Stimulated activated effector memory CD8-positive, alpha-beta T cell treated with anti-CD3 and anti-CD28 coated beads, Interleukin-12 subunit alpha, Interleukin-12 subunit beta, amount 100 ng/mL, for 72 hours (primary cell): ENCODE measurements around the gene RPS8.
A peak's percentile ranks its signal among the peaks of the same experiment; 100 is the strongest.
"Not testable (repeated sequence)": the region's sequence is repeated elsewhere in the genome, so short reads cannot be mapped to it uniquely, and the experiment has no call there.

Source experiments
- ATAC-seq: fragments of 150-1000 bp; cut with Tn5 transposase; 2 replicates; pipeline ENCODE4 v1.10.0; 2021
- DNase-seq, 2 donors: peaks; one replicate each; pipeline ENCODE4 v3.0.0; 2021 to 2022; ENCODE audit warnings: low spot score in 2 of 2
- H3K27ac Mint-ChIP-seq: one replicate; pipeline ENCODE4 v1.8.0; 2022; ENCODE audit warnings: mild to moderate bottlenecking, mixed read lengths
- H3K36me3 Mint-ChIP-seq: one replicate; pipeline ENCODE4 v1.8.0; 2022; ENCODE audit warnings: mild to moderate bottlenecking, mixed read lengths
- H3K4me1 Mint-ChIP-seq: one replicate; pipeline ENCODE4 v1.8.0; 2022; ENCODE audit warnings: mixed read lengths
- H3K4me3 Mint-ChIP-seq: one replicate; pipeline ENCODE4 v1.8.0; 2022; ENCODE audit warnings: mild to moderate bottlenecking, mixed read lengths
- H3K9me3 Mint-ChIP-seq: one replicate; pipeline ENCODE4 v1.8.0; 2022; ENCODE audit warnings: mixed read lengths

RPS8 gene

GRCh38 chr1:44806025-44806703 is 30.8 kb downstream of the RPS8 start:
- DNase-seq, result no peak
- no peak for ATAC-seq
- H3K27ac Mint-ChIP-seq, result peak overlapping the region; percentile 100
- H3K9me3 Mint-ChIP-seq, result no peaks in the 10 kb centered on the region
- H3K4me1 Mint-ChIP-seq, result peaks cover 86% of the 10 kb centered on the region
- H3K4me3 Mint-ChIP-seq, result peak overlapping the region; percentile 89
- peaks cover 91% of the 10 kb centered on the region for H3K36me3 Mint-ChIP-seq

- H3K4me3 Mint-ChIP-seq, result peak within 1 kb of the TSS; percentile 89
- DNase-seq, result no peak
- peak within 1 kb of the TSS; percentile 100 for H3K27ac Mint-ChIP-seq
- peaks cover 90% of the 10 kb centered on the region for H3K4me1 Mint-ChIP-seq
- peaks cover 85% of the 10 kb centered on the region for H3K36me3 Mint-ChIP-seq
- peak; percentile 3 for ATAC-seq
- no peaks in the 10 kb centered on the region for H3K9me3 Mint-ChIP-seq
These were observed 31.5 kb downstream of the RPS8 start, which contains the start of gene DYNLT4 for GRCh38 chr1:44806704-44807363. Gene DYNLT4, minus strand, starts transcription at chr1:44807351. Its CDS starts 683 bp downstream, at chr1:44806668.

- peaks cover 84% of the 10 kb centered on the region for H3K36me3 Mint-ChIP-seq
- peaks cover 90% of the 10 kb centered on the region for H3K4me1 Mint-ChIP-seq
- peak overlapping the region; percentile 100 for H3K27ac Mint-ChIP-seq
These were observed 32.2 kb downstream of the RPS8 start for GRCh38 chr1:44807364-44808062.

DNA sequence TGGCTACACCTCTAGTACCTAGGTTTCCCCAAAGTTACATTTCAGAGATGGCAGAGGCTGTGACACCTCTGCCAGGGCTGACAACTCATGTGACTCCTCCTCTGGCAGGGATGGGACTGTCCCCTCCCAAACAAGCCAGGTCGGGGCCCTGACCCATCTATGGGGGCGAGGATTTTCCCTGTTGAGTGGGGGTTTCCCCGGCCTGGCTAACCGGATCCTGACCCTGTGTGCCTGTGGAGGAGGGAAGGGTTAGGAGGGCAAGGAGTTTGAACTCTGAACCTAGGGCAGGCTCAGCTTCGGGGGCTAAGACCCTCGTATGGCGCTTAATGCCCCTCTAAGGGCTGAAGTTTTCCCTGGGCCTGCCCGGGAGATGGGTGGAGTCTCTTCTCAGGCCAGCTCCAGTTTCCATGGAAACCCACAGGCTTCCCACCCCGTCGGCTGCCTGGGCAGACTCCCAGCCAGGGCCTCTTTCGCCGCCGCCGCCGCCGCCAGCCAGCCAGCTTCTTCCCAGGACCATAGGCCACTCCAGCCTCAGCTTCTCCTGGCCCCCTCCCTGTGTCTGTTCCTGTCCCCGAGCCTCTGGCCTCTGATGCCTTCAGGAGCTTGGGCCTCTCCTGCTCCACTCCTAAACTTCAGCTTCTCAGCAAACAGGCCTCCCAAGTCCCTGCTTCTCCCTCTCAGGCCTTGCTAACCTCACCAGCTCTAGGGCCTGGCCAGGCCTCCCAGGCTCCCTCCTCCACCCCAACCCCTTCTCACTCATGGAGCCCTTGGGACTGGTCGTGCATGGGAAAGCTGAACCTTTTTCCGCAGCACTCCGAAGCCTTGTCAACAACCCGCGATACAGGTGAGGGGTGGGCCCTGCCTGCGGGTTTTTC is 33.0 kb downstream of the RPS8 start, which contains the start of gene BTBD19:
TSS of gene BTBD19 (plus strand) at position 461 of the 875 bp plus-strand sequence. CDS start at position 759, 298 bp downstream.
- peaks cover 81% of the 10 kb centered on the region for H3K36me3 Mint-ChIP-seq
- ATAC-seq, result peak; percentile 65
- H3K9me3 Mint-ChIP-seq, result no peaks in the 10 kb centered on the region
- peak within 1 kb of the TSS; percentile 100 for H3K27ac Mint-ChIP-seq
- DNase-seq, result peak; percentile 54 to 72
- peak within 1 kb of the TSS; percentile 89 for H3K4me3 Mint-ChIP-seq
- peaks cover 87% of the 10 kb centered on the region for H3K4me1 Mint-ChIP-seq

More at GRCh38 chr1:44807364-44808062, 32.2 kb downstream of the RPS8 start:
- peak; percentile 77 for ATAC-seq
- DNase-seq, result peak; percentile 60 to 90
- Mint-ChIP-seq H3K9me3 (no peaks in the 10 kb centered on the region), H3K4me3 (peak overlapping the region; percentile 89)

GRCh38 chr1:44808938-44809917 is 33.9 kb downstream of the RPS8 start:
- peak overlapping the region; percentile 89 for H3K4me3 Mint-ChIP-seq
- H3K4me1 Mint-ChIP-seq, result peaks cover 84% of the 10 kb centered on the region
- peak; percentile 77 for ATAC-seq
- DNase-seq, result peak; percentile 65 to 89
- peaks cover 79% of the 10 kb centered on the region for H3K36me3 Mint-ChIP-seq
- no peaks in the 10 kb centered on the region for H3K9me3 Mint-ChIP-seq
- H3K27ac Mint-ChIP-seq, result peak overlapping the region; percentile 100

DNA sequence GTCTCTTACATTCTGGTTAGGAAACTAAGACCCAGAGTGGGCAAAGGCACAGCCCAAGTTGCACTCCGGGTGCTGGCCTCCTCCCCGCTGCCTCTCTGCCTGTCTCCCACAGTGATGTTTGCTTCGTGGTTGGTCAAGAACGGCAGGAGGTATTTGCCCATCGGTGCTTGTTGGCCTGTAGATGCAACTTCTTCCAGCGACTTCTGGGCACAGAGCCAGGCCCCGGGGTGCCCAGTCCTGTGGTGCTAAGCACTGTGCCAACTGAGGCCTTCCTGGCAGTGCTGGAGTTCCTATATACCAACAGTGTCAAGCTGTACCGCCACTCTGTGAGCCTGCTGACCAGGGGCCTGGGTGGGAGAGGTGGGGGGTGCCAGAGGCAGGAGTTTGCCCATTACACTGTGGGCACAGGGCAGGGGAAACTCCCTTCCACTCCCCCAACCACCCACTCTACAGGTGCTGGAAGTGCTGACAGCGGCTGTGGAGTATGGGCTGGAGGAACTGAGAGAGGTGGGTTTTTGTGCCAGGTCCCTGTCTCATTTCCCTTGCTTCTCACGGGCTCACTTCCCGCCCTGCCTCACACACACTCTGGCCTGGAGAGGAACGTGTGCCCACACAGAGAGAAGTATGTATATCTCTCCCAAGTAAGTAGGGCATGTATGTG is 34.9 kb downstream of the RPS8 start:
- Mint-ChIP-seq H3K9me3 (no peaks in the 10 kb centered on the region), H3K4me3 (peak overlapping the region; percentile 89), H3K27ac (peak overlapping the region; percentile 100), H3K36me3 (peaks cover 79% of the 10 kb centered on the region), H3K4me1 (peaks cover 85% of the 10 kb centered on the region)
- DNase-seq, result no peak
- ATAC-seq, result no peak

- ATAC-seq, H3K9me3 Mint-ChIP-seq, DNase-seq: not testable (repeated sequence)
- peaks cover 84% of the 10 kb centered on the region for H3K4me1 Mint-ChIP-seq
- peaks cover 79% of the 10 kb centered on the region for H3K36me3 Mint-ChIP-seq
- H3K4me3 Mint-ChIP-seq, result peak overlapping the region; percentile 89
- H3K27ac Mint-ChIP-seq, result peak overlapping the region; percentile 100
These were observed 35.4 kb downstream of the RPS8 start for GRCh38 chr1:44810762-44811105.

DNA sequence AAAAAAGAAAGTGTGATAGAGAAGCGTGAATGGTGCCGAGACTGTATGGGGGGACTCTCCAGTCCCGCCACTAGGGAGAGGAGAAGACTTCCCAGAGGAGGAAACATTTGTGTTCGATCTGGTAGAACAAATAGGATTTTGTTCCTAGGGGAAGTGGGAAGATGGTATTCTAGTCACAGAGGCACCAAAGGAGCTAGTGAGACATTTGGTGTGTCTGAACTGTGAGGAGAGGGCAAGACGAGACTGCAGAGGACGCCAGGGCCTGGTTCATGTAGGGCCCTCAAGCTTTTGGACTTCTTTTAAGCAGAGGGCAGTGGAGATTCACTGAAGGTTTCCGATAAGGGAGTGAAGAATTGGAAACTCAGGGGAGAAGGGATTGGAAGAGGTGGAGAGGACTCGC is 35.9 kb downstream of the RPS8 start:
- peak overlapping the region; percentile 100 for H3K27ac Mint-ChIP-seq
- H3K36me3 Mint-ChIP-seq, result peaks cover 79% of the 10 kb centered on the region
- no peaks in the 10 kb centered on the region for H3K9me3 Mint-ChIP-seq
- ATAC-seq (no peak), DNase-seq (no peak)
- peaks cover 84% of the 10 kb centered on the region for H3K4me1 Mint-ChIP-seq
- peak overlapping the region; percentile 89 for H3K4me3 Mint-ChIP-seq

DNA sequence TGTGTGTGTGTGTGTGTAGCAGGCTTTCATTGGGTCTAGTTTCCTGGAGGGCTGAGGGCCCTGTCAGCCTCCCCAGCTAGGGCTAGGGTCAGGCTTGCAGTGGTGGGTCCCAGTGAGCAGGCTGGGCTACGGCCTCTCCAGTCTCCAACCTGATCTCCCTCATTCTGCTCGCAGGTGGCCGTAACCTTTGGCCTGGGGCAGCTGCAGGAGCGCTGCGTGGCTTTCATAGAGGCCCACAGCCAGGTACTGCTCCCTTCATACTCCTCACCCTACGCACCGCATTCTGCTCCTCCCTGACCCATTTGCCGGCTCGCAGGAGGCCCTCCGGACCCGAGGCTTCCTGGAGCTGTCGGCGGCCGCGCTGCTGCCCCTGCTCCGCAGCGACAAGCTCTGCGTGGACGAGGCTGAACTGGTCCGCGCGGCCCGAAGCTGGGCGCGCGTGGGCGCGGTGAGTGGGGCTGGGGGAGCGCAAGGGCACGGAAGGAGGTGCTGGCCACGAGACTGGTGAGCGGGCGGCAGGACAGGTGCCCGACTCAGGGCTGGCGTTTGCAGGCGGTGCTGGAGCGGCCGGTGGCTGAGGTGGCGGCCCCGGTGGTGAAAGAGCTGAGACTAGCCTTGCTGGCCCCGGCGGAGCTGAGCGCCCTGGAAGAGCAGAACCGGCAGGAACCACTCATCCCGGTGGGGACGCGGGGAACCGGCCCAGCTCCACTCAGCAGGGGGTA is 37.6 kb downstream of the RPS8 start:
- H3K27ac Mint-ChIP-seq, result peak overlapping the region; percentile 98

DNA sequence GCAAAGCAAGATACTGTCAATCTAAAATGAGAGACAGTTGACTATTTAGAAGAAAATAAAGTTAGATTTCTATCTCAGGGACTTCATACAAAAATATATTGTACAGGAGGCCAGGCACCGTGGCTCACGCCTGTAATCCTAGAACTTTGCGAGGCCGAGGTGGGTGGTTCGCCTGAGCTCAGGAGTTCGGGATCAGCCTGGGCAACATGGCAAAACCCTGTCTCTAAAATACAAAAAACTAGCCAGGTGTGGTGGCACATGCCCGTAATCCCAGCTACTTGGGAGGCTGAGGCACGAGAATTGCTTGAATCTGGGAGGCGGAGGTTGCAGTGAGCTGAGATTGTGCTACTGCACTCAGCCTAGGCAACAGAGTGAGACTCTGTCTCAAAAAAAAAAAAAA is 40.6 kb downstream of the RPS8 start:
- Mint-ChIP-seq H3K36me3 (peaks cover 62% of the 10 kb centered on the region), H3K27ac (peak overlapping the region; percentile 98), H3K4me3 (peak overlapping the region; percentile 89), H3K4me1 (peaks cover 78% of the 10 kb centered on the region)
- not testable (repeated sequence) for ATAC-seq, H3K9me3 Mint-ChIP-seq, DNase-seq

More for the DNA sequence above, 37.6 kb downstream of the RPS8 start:
- ATAC-seq, result no peak
- H3K9me3 Mint-ChIP-seq, result no peaks in the 10 kb centered on the region
- peak overlapping the region; percentile 89 for H3K4me3 Mint-ChIP-seq
- DNase-seq, result no peak
- H3K36me3 Mint-ChIP-seq, result peaks cover 66% of the 10 kb centered on the region
- peaks cover 78% of the 10 kb centered on the region for H3K4me1 Mint-ChIP-seq

- Mint-ChIP-seq H3K9me3 (no peaks in the 10 kb centered on the region), H3K4me1 (peaks cover 72% of the 10 kb centered on the region), H3K27ac (peak overlapping the region; percentile 100), H3K4me3 (no peak overlapping the region), H3K36me3 (peaks cover 58% of the 10 kb centered on the region)
- DNase-seq, result no peak
- no peak for ATAC-seq
These were observed 42.0 kb downstream of the RPS8 start for GRCh38 chr1:44817307-44817706.

DNA sequence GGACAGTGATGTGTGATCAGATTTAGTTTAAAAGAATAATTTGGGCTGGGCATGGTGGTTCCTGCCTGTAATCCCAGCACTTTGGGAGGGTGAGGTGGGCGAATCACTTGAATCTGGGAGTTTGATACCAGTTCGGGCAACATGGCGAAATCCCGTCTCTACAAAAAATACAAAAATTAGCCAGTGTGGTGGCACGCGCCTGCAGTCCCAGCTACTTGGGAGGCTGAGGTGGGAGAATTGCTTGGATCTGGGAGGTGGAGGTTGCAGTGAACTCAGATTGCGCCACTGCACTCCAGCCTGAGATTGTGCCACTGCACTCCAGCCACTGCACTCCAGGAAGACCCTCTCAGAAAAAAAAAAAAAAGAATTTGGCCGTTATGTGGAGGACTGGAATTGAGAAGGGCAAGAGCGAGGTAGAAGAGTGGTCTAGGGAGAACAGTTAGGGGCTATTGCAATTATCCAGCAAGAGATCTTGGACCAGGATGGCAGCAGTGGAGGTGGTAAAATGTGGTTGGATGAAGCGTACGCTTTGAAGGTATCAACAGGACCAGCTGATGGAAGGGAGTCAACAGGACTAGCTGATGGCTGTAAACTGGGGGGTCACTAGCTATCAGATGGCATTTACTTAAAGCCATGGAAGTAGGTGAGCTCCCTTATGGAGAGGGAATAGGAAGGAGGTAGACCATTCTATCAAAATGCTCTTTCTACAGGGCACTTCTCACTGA is 42.6 kb downstream of the RPS8 start:
- H3K4me3 Mint-ChIP-seq, result peak overlapping the region; percentile 88
- peaks cover 52% of the 10 kb centered on the region for H3K36me3 Mint-ChIP-seq
- DNase-seq (no peak), ATAC-seq (no peak)
- H3K4me1 Mint-ChIP-seq, result peaks cover 65% of the 10 kb centered on the region
- no peaks in the 10 kb centered on the region for H3K9me3 Mint-ChIP-seq
- H3K27ac Mint-ChIP-seq, result peak overlapping the region; percentile 100
